ENCODE measurements around the gene SSC5D.
A peak's percentile ranks its signal among the peaks of the same experiment; 100 is the strongest.
"Not testable (repeated sequence)": the region's sequence is repeated elsewhere in the genome, so short reads cannot be mapped to it uniquely, and the experiment has no call there.

Gene SSC5D

DNA sequence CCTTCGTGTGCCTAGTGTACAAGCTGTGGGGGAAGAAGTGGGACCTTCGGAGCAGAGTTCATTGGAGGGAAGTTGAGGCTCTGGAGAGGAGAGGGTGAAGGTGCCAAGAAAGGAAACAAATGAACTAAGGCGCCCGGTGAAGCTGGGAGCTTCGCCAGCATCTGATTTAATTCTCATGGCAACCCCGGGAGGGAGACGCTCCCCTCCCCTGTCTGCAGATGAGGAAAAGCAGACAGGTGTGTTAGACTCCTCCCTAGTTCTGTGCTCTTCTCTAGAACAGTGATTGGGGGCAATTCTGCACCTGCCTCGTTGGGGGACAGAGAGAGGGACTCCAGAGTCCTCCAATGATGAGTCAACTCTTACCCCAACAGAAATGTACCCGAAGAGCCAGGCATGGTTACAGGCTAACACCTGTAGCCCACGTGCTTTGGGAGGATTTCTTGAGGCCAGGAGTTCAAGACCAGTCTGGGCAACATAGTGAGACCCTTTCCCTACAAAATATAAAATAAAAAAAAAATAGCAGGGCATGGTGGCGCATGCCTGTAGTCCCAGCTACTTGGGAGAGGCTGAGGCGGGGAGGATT is 4.2 kb downstream of the SSC5D start:
- TF ChIP-seq GATA1 (IDR thresholded peaks at IDR 0.05; ENCODE audit: low read depth, low read length), result no peak

GRCh38 chr19:55493052-55493644 is 4.9 kb downstream of the SSC5D start:
- DNase-seq, result no peak

More for the DNA sequence above, 4.2 kb downstream of the SSC5D start:
- no peak for DNase-seq

GRCh38 chr19:55493645-55494171 is 5.5 kb downstream of the SSC5D start:
- no peak for DNase-seq
- TF ChIP-seq POLR2A (IDR thresholded peaks at IDR 0.05; ENCODE audit: low read length), result no peak
- no peak for TF ChIP-seq GATA1 (IDR thresholded peaks at IDR 0.05; ENCODE audit: low read depth, low read length)

More at GRCh38 chr19:55493052-55493644, 4.9 kb downstream of the SSC5D start:
- TF ChIP-seq GATA1 (IDR thresholded peaks at IDR 0.05; ENCODE audit: low read depth, low read length), result no peak
- TF ChIP-seq POLR2A (IDR thresholded peaks at IDR 0.05; ENCODE audit: low read length), result no peak

GRCh38 chr19:55494172-55494761 is 6.0 kb downstream of the SSC5D start:
- no peak for TF ChIP-seq GATA1 (IDR thresholded peaks at IDR 0.05; ENCODE audit: low read depth, low read length)
- TF ChIP-seq POLR2A (IDR thresholded peaks at IDR 0.05; ENCODE audit: low read length), result no peak
- DNase-seq, result no peak

GRCh38 chr19:55495646-55496349 is 7.6 kb downstream of the SSC5D start:
- no peak for DNase-seq
- TF ChIP-seq GATA1 (IDR thresholded peaks at IDR 0.05; ENCODE audit: low read depth, low read length) (no peak), POLR2A (IDR thresholded peaks at IDR 0.05; ENCODE audit: low read length) (no peak)

- DNase-seq, result not testable (repeated sequence)
These were observed 8.6 kb downstream of the SSC5D start for GRCh38 chr19:55496820-55497219.

DNA sequence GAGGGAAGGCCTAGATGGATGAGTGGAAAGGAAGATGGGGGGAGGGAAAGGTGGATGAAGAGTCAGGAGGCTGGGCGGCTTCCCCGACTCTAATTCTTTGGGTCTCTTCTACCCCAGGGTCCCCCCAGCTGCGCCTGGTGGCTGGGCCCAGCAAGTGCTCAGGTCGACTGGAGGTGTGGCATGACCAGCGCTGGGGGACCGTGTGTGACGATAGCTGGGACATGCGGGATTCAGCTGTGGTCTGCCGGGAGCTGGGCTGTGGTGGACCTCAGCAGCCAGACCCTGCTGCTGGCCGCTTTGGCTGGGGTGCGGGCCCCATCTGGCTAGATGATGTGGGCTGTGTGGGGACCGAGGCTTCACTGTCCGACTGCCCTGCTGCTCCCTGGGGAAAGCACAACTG is 9.5 kb downstream of the SSC5D start:
- TF ChIP-seq GATA1 (IDR thresholded peaks at IDR 0.05; ENCODE audit: low read depth, low read length) (no peak), POLR2A (IDR thresholded peaks at IDR 0.05; ENCODE audit: low read length) (no peak)

GRCh38 chr19:55498246-55498840 is 10.1 kb downstream of the SSC5D start:
- DNase-seq, result no peak
- TF ChIP-seq GATA1 (IDR thresholded peaks at IDR 0.05; ENCODE audit: low read depth, low read length) (no peak), POLR2A (IDR thresholded peaks at IDR 0.05; ENCODE audit: low read length) (no peak)

More for the DNA sequence above, 9.5 kb downstream of the SSC5D start:
- no peak for DNase-seq

- no peak for TF ChIP-seq GATA1 (IDR thresholded peaks at IDR 0.05; ENCODE audit: low read depth, low read length)
- TF ChIP-seq POLR2A (IDR thresholded peaks at IDR 0.05; ENCODE audit: low read length), result no peak
These were observed 12.2 kb downstream of the SSC5D start for GRCh38 chr19:55500368-55500952.

GRCh38 chr19:55502197-55502952 is 14.1 kb downstream of the SSC5D start:
- no peak for DNase-seq
- TF ChIP-seq GATA1 (IDR thresholded peaks at IDR 0.05; ENCODE audit: low read depth, low read length) (no peak), POLR2A (IDR thresholded peaks at IDR 0.05; ENCODE audit: low read length) (no peak)

More at GRCh38 chr19:55500368-55500952, 12.2 kb downstream of the SSC5D start:
- no peak for DNase-seq

DNA sequence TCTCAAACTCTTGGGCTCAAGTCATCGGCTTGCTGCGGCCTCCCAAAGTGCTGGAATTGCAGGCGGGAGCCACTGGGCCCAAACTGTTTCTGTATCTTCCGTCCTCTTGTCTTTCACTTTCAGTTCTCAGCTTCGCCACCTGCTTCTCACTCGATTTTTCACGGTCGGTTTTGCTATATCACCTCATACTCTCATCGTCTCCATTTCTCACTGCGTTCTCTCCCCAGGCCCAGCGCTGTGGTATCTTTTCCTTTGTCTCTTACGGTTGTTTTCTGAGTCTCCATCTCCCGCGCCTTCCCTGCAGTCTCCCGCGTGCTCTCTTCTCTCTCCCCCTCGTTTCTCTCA is 14.9 kb downstream of the SSC5D start:
- no peak for DNase-seq
- TF ChIP-seq POLR2A (IDR thresholded peaks at IDR 0.05; ENCODE audit: low read length) (no peak), GATA1 (IDR thresholded peaks at IDR 0.05; ENCODE audit: low read depth, low read length) (no peak)

- TF ChIP-seq GATA1 (IDR thresholded peaks at IDR 0.05; ENCODE audit: low read depth, low read length) (no peak), POLR2A (IDR thresholded peaks at IDR 0.05; ENCODE audit: low read length) (no peak)
- DNase-seq, result peak; percentile 92 to 95
These were observed 15.4 kb downstream of the SSC5D start for GRCh38 chr19:55503502-55504251.

All from erythroblast (primary cell).